Choroid plexus epithelial cell (primary cell): ENCODE measurements around the gene MAMDC4.

Source experiments
- DNase-seq: peaks from one replicate; pipeline ENCODE4 v3.0.0-alpha.2; 2010; ENCODE audit warnings: low read depth
- H3K4me3 ChIP-seq: 2 replicates; pipeline ENCODE4 v1.5.1; 2011; ENCODE audit warnings: low read depth, mild to moderate bottlenecking, control low read depth, low read length, moderate library complexity
- CTCF ChIP-seq: conservative IDR thresholded peaks from 2 replicates; pipeline ENCODE4 v1.5.1; 2011; ENCODE audit warnings: low read depth, mild to moderate bottlenecking, control low read depth, inconsistent platforms, low read length, moderate library complexity

Gene MAMDC4

GRCh38 chr9:136847088-136847825 lies 4.9 kb upstream of the MAMDC4 start:
- peak overlapping the region; percentile 91 for H3K4me3 ChIP-seq
- no peak for TF ChIP-seq CTCF
- peak; percentile 72 for DNase-seq

GRCh38 chr9:136847826-136848392 lies 4.2 kb upstream of the MAMDC4 start:
- DNase-seq = peak; percentile 90
- peak overlapping the region; percentile 91 for H3K4me3 ChIP-seq
- no peak for TF ChIP-seq CTCF

- peak; percentile 54 for DNase-seq
- no peak for TF ChIP-seq CTCF
- peak overlapping the region; percentile 91 for H3K4me3 ChIP-seq
These were observed 3.6 kb upstream of the MAMDC4 start for GRCh38 chr9:136848393-136849037.

GRCh38 chr9:136849038-136849959 lies 2.8 kb upstream of the MAMDC4 start, which contains the start of gene PHPT1:
Gene PHPT1, plus strand, starts transcription at chr9:136849409. Its CDS starts 22 bp downstream, at chr9:136849431.
- peak within 1 kb of the TSS; percentile 91 for H3K4me3 ChIP-seq
- DNase-seq = peak; percentile 100
- TF ChIP-seq CTCF = no peak

GRCh38 chr9:136849960-136850865 lies 1.9 kb upstream of the MAMDC4 start:
- H3K4me3 ChIP-seq = peak overlapping the region; percentile 91
- TF ChIP-seq CTCF = no peak
- no peak for DNase-seq
